ENCODE data around the gene DENND1B.
"Not testable (repeated sequence)": the region's sequence is repeated elsewhere in the genome, so short reads cannot be mapped to it uniquely, and the experiment has no call there.

DENND1B gene

GRCh38 chr1:197632005-197632404 lies 143.3 kb downstream of the DENND1B start:
- no peak for DNase-seq (ENCODE audit: low read depth in 2 of 2)

GRCh38 chr1:197622371-197622770 lies 152.9 kb downstream of the DENND1B start:
- DNase-seq (ENCODE audit: low read depth in 2 of 2) = no peak

- DNase-seq (ENCODE audit: low read depth in 2 of 2) = no peak
Measured at GRCh38 chr1:197621761-197622160, 153.5 kb downstream of the DENND1B start.

GRCh38 chr1:197620714-197621163 lies 154.5 kb downstream of the DENND1B start:
- no peak for DNase-seq (ENCODE audit: low read depth in 2 of 2)

GRCh38 chr1:197619008-197619640 lies 156.2 kb downstream of the DENND1B start:
- DNase-seq (ENCODE audit: low read depth in 2 of 2) = no peak

GRCh38 chr1:197618061-197618460 lies 157.2 kb downstream of the DENND1B start:
- DNase-seq (ENCODE audit: low read depth in 2 of 2) = no peak

GRCh38 chr1:197615693-197616011 lies 159.6 kb downstream of the DENND1B start:
- DNase-seq (ENCODE audit: low read depth in 2 of 2) = no peak

- DNase-seq (ENCODE audit: low read depth in 2 of 2) = no peak
Measured at GRCh38 chr1:197614916-197615692, 160.2 kb downstream of the DENND1B start.

- DNase-seq (ENCODE audit: low read depth in 2 of 2) = no peak
Measured at GRCh38 chr1:197606168-197606845, 169.0 kb downstream of the DENND1B start.

GRCh38 chr1:197604302-197604701 lies 171.0 kb downstream of the DENND1B start:
- DNase-seq (ENCODE audit: low read depth in 2 of 2) = no peak

- no peak for DNase-seq (ENCODE audit: low read depth in 2 of 2)
Measured at GRCh38 chr1:197600751-197601150, 174.5 kb downstream of the DENND1B start.

- no peak for DNase-seq (ENCODE audit: low read depth in 2 of 2)
Measured at GRCh38 chr1:197599789-197600188, 175.5 kb downstream of the DENND1B start.

GRCh38 chr1:197598935-197599334 lies 176.3 kb downstream of the DENND1B start:
- no peak for DNase-seq (ENCODE audit: low read depth in 2 of 2)

- no peak for DNase-seq (ENCODE audit: low read depth in 2 of 2)
Measured at GRCh38 chr1:197595304-197595904, 179.9 kb downstream of the DENND1B start.

GRCh38 chr1:197590687-197591086 lies 184.6 kb downstream of the DENND1B start:
- DNase-seq (ENCODE audit: low read depth in 2 of 2) = no peak

- no peak for DNase-seq (ENCODE audit: low read depth in 2 of 2)
Measured at GRCh38 chr1:197585809-197586208, 189.5 kb downstream of the DENND1B start.

- DNase-seq (ENCODE audit: low read depth in 2 of 2) = no peak
Measured at GRCh38 chr1:197577580-197577979, 197.7 kb downstream of the DENND1B start.

- not testable (repeated sequence) for DNase-seq (ENCODE audit: low read depth in 2 of 2)
Measured at GRCh38 chr1:197575531-197575930, 199.7 kb downstream of the DENND1B start.

- DNase-seq (ENCODE audit: low read depth in 2 of 2) = no peak
Measured at GRCh38 chr1:197572169-197572568, 203.1 kb downstream of the DENND1B start.

- DNase-seq (ENCODE audit: low read depth in 2 of 2) = no peak
Measured at GRCh38 chr1:197567442-197567841, 207.8 kb downstream of the DENND1B start.

- DNase-seq (ENCODE audit: low read depth in 2 of 2) = no peak
Measured at GRCh38 chr1:197561041-197561440, 214.2 kb downstream of the DENND1B start.

GRCh38 chr1:197559655-197560054 lies 215.6 kb downstream of the DENND1B start:
- no peak for DNase-seq (ENCODE audit: low read depth in 2 of 2)

Data from stimulated activated CD4-positive, alpha-beta T cell treated with anti-CD3 and anti-CD28 coated beads, Interleukin-4, amount 100 ng/mL, for 48 hours (primary cell).